BE2C (cell line): Measurements from ENCODE around the gene GPATCH2.
"Not testable (repeated sequence)": the region's sequence is repeated elsewhere in the genome, so short reads cannot be mapped to it uniquely, and the experiment has no call there.

Experiments
- DNase-seq: peaks from one replicate; pipeline ENCODE4 v3.0.0-alpha.2; 2020
- H3K27me3 ChIP-seq: fragments of 250-450 bp; sonication (Bioruptor Pico); 2 replicates; pipeline ENCODE4 v1.5.1; 2020; ENCODE audit warnings: mild to moderate bottlenecking
- H3K36me3 ChIP-seq: fragments of 250-450 bp; sonication (Bioruptor Pico); 2 replicates; pipeline ENCODE4 v1.5.1; 2020; ENCODE audit warnings: mild to moderate bottlenecking
- H3K4me1 ChIP-seq: fragments of 250-450 bp; sonication (Bioruptor Pico); 2 replicates; pipeline ENCODE4 v1.5.1; 2020
- H3K4me3 ChIP-seq: 2 replicates; pipeline ENCODE4 v1.5.1; 2011; ENCODE audit warnings: low read depth, low read length
- H3K9me3 ChIP-seq: fragments of 250-450 bp; sonication (Bioruptor Pico); 2 replicates; pipeline ENCODE4 v1.5.1; 2020
- CTCF ChIP-seq: IDR thresholded peaks from 2 replicates; pipeline ENCODE4 v1.5.1; 2012; ENCODE audit warnings: mild to moderate bottlenecking, low read depth, low read length

GPATCH2 gene

DNA sequence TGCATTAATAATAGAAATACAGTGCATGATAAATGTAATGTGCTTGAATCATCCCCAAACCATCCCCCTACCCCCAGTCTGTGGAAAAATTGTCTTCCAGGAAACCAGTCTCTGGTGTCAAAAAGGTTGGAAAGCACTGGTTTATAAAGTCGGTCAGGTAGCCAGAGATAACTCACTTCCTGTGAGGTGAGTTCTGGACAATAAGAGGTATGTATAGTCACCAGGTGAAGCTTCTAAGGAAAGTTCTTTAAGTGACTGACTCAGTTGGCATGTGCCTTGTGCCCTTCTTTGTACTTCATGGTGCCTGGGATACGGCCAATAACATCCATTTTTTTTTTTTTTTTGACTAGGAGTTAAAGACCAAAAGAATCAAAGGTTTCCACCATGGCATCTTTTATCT lies 103.7 kb downstream of the GPATCH2 start:
- Histone ChIP-seq H3K9me3 (no peaks in the 10 kb centered on the region), H3K27me3 (no peaks in the 10 kb centered on the region), H3K4me3 (no peak overlapping the region), H3K36me3 (no peaks in the 10 kb centered on the region), H3K4me1 (no peaks in the 10 kb centered on the region)
- no peak for DNase-seq
- TF ChIP-seq CTCF, result no peak

- H3K36me3 ChIP-seq, result no peaks in the 10 kb centered on the region
- no peaks in the 10 kb centered on the region for H3K4me1 ChIP-seq
- no peak overlapping the region for H3K4me3 ChIP-seq
- H3K9me3 ChIP-seq, result no peaks in the 10 kb centered on the region
- no peak for DNase-seq
- H3K27me3 ChIP-seq, result no peaks in the 10 kb centered on the region
- TF ChIP-seq CTCF, result no peak
Observed at GRCh38 chr1:217526636-217527035, 104.3 kb downstream of the GPATCH2 start.

- no peak for DNase-seq
Observed at GRCh38 chr1:217525773-217526490, 105.0 kb downstream of the GPATCH2 start.

GRCh38 chr1:217524787-217525520 lies 105.9 kb downstream of the GPATCH2 start:
- no peak for DNase-seq
- H3K4me3 ChIP-seq, result no peak overlapping the region
- H3K9me3 ChIP-seq, result no peaks in the 10 kb centered on the region
- no peaks in the 10 kb centered on the region for H3K36me3 ChIP-seq
- no peaks in the 10 kb centered on the region for H3K27me3 ChIP-seq
- no peak for TF ChIP-seq CTCF
- no peaks in the 10 kb centered on the region for H3K4me1 ChIP-seq

More at GRCh38 chr1:217525773-217526490, 105.0 kb downstream of the GPATCH2 start:
- no peaks in the 10 kb centered on the region for H3K4me1 ChIP-seq
- H3K27me3 ChIP-seq, result no peaks in the 10 kb centered on the region
- H3K9me3 ChIP-seq, result no peaks in the 10 kb centered on the region
- H3K36me3 ChIP-seq, result no peaks in the 10 kb centered on the region
- no peak overlapping the region for H3K4me3 ChIP-seq
- TF ChIP-seq CTCF, result no peak

- not testable (repeated sequence) for H3K9me3 ChIP-seq, H3K4me1 ChIP-seq, DNase-seq, H3K27me3 ChIP-seq, H3K4me3 ChIP-seq, H3K36me3 ChIP-seq
Observed at GRCh38 chr1:217523921-217524320, 107.0 kb downstream of the GPATCH2 start.

DNA sequence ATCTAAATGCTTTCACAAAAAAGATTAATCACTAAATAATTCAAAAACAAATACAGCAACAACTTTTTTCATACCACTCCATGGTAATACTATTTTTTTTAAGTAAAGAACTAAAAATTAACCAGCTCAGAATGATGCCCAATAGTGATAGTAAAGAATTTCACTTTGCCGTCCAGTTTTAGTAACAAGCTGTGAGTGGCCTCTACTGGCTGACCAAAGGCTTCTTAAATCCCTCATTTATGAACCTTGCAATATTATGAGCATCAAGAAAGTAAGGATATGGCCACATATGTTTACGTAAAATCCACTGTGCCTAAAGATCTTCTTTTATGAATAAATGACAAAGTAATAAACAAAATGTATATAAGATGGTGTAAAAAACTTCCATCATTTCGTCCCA lies 108.6 kb downstream of the GPATCH2 start:
- no peaks in the 10 kb centered on the region for H3K27me3 ChIP-seq
- peaks cover 3% of the 10 kb centered on the region; the same call in 1 of the 2 replicates for H3K4me1 ChIP-seq
- peak; percentile 28 for TF ChIP-seq CTCF
- H3K9me3 ChIP-seq, result no peaks in the 10 kb centered on the region
- H3K36me3 ChIP-seq, result no peaks in the 10 kb centered on the region
- no peak overlapping the region for H3K4me3 ChIP-seq
- DNase-seq, result no peak
